ENCODE data around the gene TARBP1. TPM values are rescaled to one million over a fixed set of nuclear protein-coding genes. Genes with fewer than 3 reads are reported as not detected.
"Not testable (repeated sequence)": the region's sequence is repeated elsewhere in the genome, so short reads cannot be mapped to it uniquely, and the experiment has no call there.

TARBP1 gene
- total RNA-seq, 2 experiments from 2014 or later: 53.9 to 61.3 TPM

DNA sequence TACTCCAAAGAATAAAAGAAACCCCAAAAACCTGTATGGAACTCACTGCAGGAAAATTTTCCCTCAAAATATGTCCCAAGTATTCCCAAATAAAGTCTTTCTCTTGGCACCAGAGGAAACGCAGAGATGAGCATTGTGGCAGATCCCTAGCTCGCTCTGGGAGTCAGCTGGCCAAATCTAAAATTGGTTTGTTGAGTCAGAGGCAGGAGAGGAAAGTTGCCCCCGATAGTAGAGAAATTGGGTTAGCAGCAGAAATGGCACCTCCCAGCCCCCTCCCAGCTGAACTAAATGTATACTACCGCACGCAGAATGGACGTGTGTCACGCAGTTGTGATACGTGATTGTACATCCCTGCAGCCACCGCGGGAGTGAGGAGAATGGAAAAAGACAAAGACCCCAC, 39.9 kb upstream of the TARBP1 start:
- DNase-seq (no peak), ATAC-seq (no peak)
- H3K9me3 Mint-ChIP-seq: no peaks in the 10 kb centered on the region
- H3K36me3 Mint-ChIP-seq (ENCODE audit: low read depth): no peaks in the 10 kb centered on the region
- POLR2A ChIA-PET: interaction anchor here (0.7 to 2.2 kb wide), 5 partner anchors 10 to 81 kb away, joined by 3 to 8 read pairs (median 4); no protein-coding TSS in a partner anchor
- H3K27me3 Mint-ChIP-seq: peaks cover 4% of the 10 kb centered on the region
- no peak overlapping the region for H3K27ac Mint-ChIP-seq
- H3K4me3 Mint-ChIP-seq: no peak overlapping the region
- TF ChIP-seq, protein P1, sequence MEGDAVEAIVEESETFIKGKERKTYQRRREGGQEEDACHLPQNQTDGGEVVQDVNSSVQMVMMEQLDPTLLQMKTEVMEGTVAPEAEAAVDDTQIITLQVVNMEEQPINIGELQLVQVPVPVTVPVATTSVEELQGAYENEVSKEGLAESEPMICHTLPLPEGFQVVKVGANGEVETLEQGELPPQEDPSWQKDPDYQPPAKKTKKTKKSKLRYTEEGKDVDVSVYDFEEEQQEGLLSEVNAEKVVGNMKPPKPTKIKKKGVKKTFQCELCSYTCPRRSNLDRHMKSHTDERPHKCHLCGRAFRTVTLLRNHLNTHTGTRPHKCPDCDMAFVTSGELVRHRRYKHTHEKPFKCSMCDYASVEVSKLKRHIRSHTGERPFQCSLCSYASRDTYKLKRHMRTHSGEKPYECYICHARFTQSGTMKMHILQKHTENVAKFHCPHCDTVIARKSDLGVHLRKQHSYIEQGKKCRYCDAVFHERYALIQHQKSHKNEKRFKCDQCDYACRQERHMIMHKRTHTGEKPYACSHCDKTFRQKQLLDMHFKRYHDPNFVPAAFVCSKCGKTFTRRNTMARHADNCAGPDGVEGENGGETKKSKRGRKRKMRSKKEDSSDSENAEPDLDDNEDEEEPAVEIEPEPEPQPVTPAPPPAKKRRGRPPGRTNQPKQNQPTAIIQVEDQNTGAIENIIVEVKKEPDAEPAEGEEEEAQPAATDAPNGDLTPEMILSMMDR (IDR thresholded peaks at IDR 0.05): no peak
- CTCF ChIA-PET: interaction anchor here (1.1 to 1.6 kb wide), 6 partner anchors 13 to 565 kb away, joined by 3 to 5 read pairs (median 4); no protein-coding TSS in a partner anchor
- intact Hi-C loops (cut with micrococcal nuclease): no loop called here
- H3K4me1 Mint-ChIP-seq (ENCODE audit: low read depth): peaks cover 33% of the 10 kb centered on the region

DNA sequence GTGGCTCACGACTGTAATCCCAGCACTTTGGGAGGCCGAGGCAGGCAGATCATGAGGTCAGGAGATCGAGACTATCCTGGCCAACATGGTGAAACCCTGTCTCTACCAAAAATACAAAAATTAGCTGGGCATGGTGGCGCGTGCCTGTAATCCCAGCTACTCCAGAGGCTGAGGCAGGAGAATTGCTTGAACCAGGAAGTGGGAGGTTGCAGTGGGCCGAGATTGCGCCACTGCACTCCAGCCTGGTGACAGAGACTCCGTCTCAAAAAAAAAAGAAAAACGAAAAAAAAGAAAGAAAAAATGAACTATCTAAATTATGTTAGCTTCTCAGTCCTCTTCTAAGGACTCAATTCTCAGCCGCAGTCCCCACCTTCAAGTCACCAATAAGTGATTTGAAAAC, 39.1 kb upstream of the TARBP1 start:
- H3K27me3 Mint-ChIP-seq; ATAC-seq; H3K4me3 Mint-ChIP-seq; intact Hi-C loops (cut with micrococcal nuclease); H3K36me3 Mint-ChIP-seq (ENCODE audit: low read depth); DNase-seq; H3K9me3 Mint-ChIP-seq: not testable (repeated sequence)
- Mint-ChIP-seq H3K27ac (peak overlapping the region; percentile 70), H3K4me1 (ENCODE audit: low read depth) (peaks cover 33% of the 10 kb centered on the region)
- POLR2A ChIA-PET: interaction anchor here (1.1 to 2.2 kb wide), 3 partner anchors 10 to 82 kb away, joined by 4 to 8 read pairs (median 4); no protein-coding TSS in a partner anchor
- CTCF ChIA-PET: interaction anchor here (1.1 to 1.6 kb wide), 4 partner anchors 12 to 566 kb away, joined by 3 to 5 read pairs (median 4); no protein-coding TSS in a partner anchor

DNA sequence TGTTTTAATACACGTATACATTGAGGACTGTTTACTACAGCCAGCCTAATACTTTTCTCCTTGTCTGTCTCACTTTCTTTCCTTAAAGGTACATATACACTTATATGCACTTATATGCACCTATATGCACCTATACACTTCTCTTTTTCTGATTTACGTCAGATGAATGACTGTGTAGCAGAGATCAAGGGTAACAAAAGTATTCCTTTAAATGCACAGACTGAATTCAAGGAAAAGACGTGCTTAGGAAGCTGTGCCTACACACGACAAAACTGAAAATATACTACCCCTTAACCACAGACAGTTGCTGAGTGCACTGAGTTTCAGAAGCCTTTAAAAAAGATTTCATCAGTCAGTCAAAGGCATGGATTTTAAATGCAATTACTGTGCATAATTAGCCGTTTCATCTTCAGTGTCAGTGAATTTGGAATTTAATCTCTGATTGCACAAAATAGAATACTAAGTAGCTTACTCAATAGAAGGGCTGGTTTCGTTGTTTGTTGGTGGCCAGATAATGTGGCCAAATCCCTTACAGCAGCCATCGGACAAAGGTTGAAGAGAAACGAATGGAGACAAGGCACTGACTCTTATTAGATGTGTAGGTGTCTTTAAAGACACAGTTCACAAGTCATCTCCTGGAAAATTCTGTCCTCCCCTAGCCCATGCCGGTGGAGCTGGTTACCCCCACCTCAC, 38.3 kb upstream of the TARBP1 start:
- Mint-ChIP-seq H3K27me3 (peaks cover 4% of the 10 kb centered on the region), H3K9me3 (no peaks in the 10 kb centered on the region), H3K4me1 (ENCODE audit: low read depth) (peaks cover 33% of the 10 kb centered on the region), H3K36me3 (ENCODE audit: low read depth) (no peaks in the 10 kb centered on the region), H3K4me3 (no peak overlapping the region), H3K27ac (peak overlapping the region; percentile 70)
- CTCF ChIA-PET: interaction anchor here (0.7 to 1.6 kb wide), 4 partner anchors 11 to 566 kb away, joined by 3 to 4 read pairs (median 3); no protein-coding TSS in a partner anchor
- POLR2A ChIA-PET: interaction anchor here (1.0 to 2.2 kb wide), 3 partner anchors 9 to 12 kb away, joined by 3 to 8 read pairs (median 4); no protein-coding TSS in a partner anchor
- ATAC-seq: peak; percentile 78
- TF ChIP-seq, protein P1 (IDR thresholded peaks at IDR 0.05): no peak
- intact Hi-C loops (cut with micrococcal nuclease): no loop called here
- DNase-seq: no peak

DNA sequence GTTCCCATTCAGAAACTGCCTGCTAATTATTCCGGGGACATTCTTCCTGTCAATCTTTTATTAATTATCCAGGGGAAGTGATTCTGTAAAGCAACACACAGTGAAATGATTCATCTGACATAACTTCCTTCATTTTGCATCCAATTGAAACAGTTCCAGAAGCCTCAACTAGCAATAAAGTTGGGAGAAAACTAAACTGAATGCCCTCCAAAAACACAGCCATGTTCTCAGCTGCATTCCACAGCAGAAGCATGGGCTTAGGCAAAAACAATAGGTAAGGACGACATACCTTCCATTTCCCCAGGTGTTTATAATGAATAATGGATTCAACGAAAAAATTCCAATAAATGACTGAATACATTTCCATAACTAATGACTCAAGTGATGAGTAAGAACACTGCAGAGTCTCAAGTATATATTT, 36.9 kb upstream of the TARBP1 start:
- H3K9me3 Mint-ChIP-seq: no peaks in the 10 kb centered on the region
- H3K27ac Mint-ChIP-seq: no peak overlapping the region
- no peak for DNase-seq
- peaks cover 29% of the 10 kb centered on the region for H3K4me1 Mint-ChIP-seq (ENCODE audit: low read depth)
- intact Hi-C loops (cut with micrococcal nuclease): no loop called here
- no peak for ATAC-seq
- no peak overlapping the region for H3K4me3 Mint-ChIP-seq
- ChIA-PET POLR2A (interaction anchor here (0.6 to 1.2 kb wide), 3 partner anchors 11 to 509 kb away, joined by 3 read pairs; no protein-coding TSS in a partner anchor), CTCF (interaction anchor here (1.5 to 1.6 kb wide), 2 partner anchors 12 to 901 kb away, joined by 3 to 4 read pairs; no protein-coding TSS in a partner anchor)
- no peaks in the 10 kb centered on the region for H3K36me3 Mint-ChIP-seq (ENCODE audit: low read depth)
- TF ChIP-seq, protein P1 (IDR thresholded peaks at IDR 0.05): no peak
- H3K27me3 Mint-ChIP-seq: peaks cover 4% of the 10 kb centered on the region

DNA sequence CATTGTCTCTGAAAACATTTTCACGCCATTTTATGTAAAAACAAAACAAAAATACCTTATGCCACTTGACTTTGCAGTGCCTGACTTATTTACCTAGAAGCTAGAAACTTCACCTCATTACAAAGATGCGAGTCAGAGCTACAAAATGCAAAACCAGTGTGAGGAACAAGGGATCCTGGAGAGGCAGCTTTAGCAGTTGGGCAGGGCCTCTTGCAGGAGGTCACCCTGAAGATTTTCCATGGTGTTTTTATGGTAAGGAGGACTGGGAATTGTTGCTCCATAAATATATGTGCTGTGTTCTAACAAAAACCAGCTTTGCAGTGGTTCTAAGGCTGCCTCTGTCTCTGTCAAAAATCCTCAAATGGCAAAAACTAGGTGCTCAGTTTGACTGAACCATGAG, 36.4 kb upstream of the TARBP1 start:
- Mint-ChIP-seq H3K9me3 (no peaks in the 10 kb centered on the region), H3K36me3 (ENCODE audit: low read depth) (no peaks in the 10 kb centered on the region), H3K27ac (no peak overlapping the region), H3K4me3 (no peak overlapping the region), H3K27me3 (peaks cover 4% of the 10 kb centered on the region), H3K4me1 (ENCODE audit: low read depth) (peaks cover 26% of the 10 kb centered on the region)
- ATAC-seq: no peak
- TF ChIP-seq, protein P1 (IDR thresholded peaks at IDR 0.05): no peak
- POLR2A ChIA-PET: interaction anchor here (1.2 kb wide), 1 partner anchor 11 kb away, joined by 3 read pairs; no protein-coding TSS in a partner anchor
- CTCF ChIA-PET: interaction anchor here (1.5 kb wide), 1 partner anchor 901 kb away, joined by 3 read pairs; no protein-coding TSS in a partner anchor
- no peak for DNase-seq
- intact Hi-C loops (cut with micrococcal nuclease): no loop called here

Measured in activated CD8-positive, alpha-beta T cell treated with anti-CD3 and anti-CD28 coated beads for 36 hours (primary cell).